Fibroblast of lung (primary cell): ENCODE results near the gene TPSG1. TPM values are rescaled to one million over a fixed set of nuclear protein-coding genes. Genes with fewer than 3 reads are reported as not detected.
A peak's percentile ranks its signal among the peaks of the same experiment; 100 is the strongest.
"Not testable (repeated sequence)": the region's sequence is repeated elsewhere in the genome, so short reads cannot be mapped to it uniquely, and the experiment has no call there.

Experiments
- DNase-seq, 2 donors: peaks; one replicate each; pipeline versions ENCODE4 v3.0.0 to v3.0.0-alpha.2; 2010; ENCODE audit warnings: low read depth in 2 of 2
- H2AFZ ChIP-seq: 2 replicates; pipeline ENCODE4 v1.5.1; 2012; ENCODE audit warnings: low read length, control low read depth, inconsistent platforms
- H3K27ac ChIP-seq: 2 replicates; pipeline ENCODE4 v1.5.1; 2011; ENCODE audit warnings: low read length, control low read depth; ENCODE audit not compliant: insufficient read depth
- H3K27me3 ChIP-seq: 2 replicates; pipeline ENCODE4 v1.5.1; 2011; ENCODE audit warnings: mild to moderate bottlenecking, low read length; ENCODE audit not compliant: control insufficient read depth, insufficient read depth
- H3K36me3 ChIP-seq: 2 replicates; pipeline ENCODE4 v1.5.1; 2011; ENCODE audit warnings: low read length; ENCODE audit not compliant: control insufficient read depth, insufficient read depth
- H3K4me1 ChIP-seq: 2 replicates; pipeline ENCODE4 v1.5.1; 2011; ENCODE audit warnings: low read length; ENCODE audit not compliant: control insufficient read depth, insufficient read depth; ENCODE audit errors: extremely low read depth
- H3K4me2 ChIP-seq: 2 replicates; pipeline ENCODE4 v1.5.1; 2011; ENCODE audit warnings: low read length, control low read depth; ENCODE audit not compliant: insufficient read depth; ENCODE audit errors: extremely low read depth
- H3K4me3 ChIP-seq, 4 experiments: fragments of 200-600 bp in 1 of 4; sonication (generic) in 1 of 4; replicated peaks in 1 of 4; 2 replicates each; pipeline ENCODE4 v1.5.1; 2011 to 2016; ENCODE audit warnings: low read length in 4 of 4, low read depth in 3 of 4, mild to moderate bottlenecking in 3 of 4, control low read depth in 2 of 4, inconsistent platforms in 1 of 4, mixed read lengths in 1 of 4; ENCODE audit not compliant: insufficient read depth in 1 of 4; ENCODE audit errors: control extremely low read depth in 1 of 4
- H3K79me2 ChIP-seq: 2 replicates; pipeline ENCODE4 v1.5.1; 2012; ENCODE audit warnings: mild to moderate bottlenecking, low read length, inconsistent platforms; ENCODE audit not compliant: control insufficient read depth, insufficient read depth
- H3K9ac ChIP-seq: 2 replicates; pipeline ENCODE4 v1.5.1; 2011; ENCODE audit warnings: mild to moderate bottlenecking, low read length, control low read depth; ENCODE audit not compliant: insufficient read depth
- H3K9me3 ChIP-seq: 2 replicates; pipeline ENCODE4 v1.5.1; 2012; ENCODE audit warnings: low read depth, low read length; ENCODE audit not compliant: control insufficient read depth, insufficient read depth
- H4K20me1 ChIP-seq: 2 replicates; pipeline ENCODE4 v1.5.1; 2011; ENCODE audit warnings: low read length; ENCODE audit not compliant: control insufficient read depth, insufficient read depth; ENCODE audit errors: extremely low read depth
- CTCF ChIP-seq, 2 donors: IDR thresholded peaks in 1 of 2; conservative IDR thresholded peaks in 1 of 2; 1 replicate in 1 of 2; 2 replicates in 1 of 2; pipeline ENCODE4 v1.5.1; 2011 to 2012; ENCODE audit warnings: low read length in 2 of 2, control low read depth in 1 of 2, inconsistent platforms in 1 of 2, low read depth in 1 of 2, mild to moderate bottlenecking in 1 of 2
- EZH2 ChIP-seq: IDR thresholded peaks from 2 replicates; pipeline ENCODE4 v1.5.1; 2012; ENCODE audit warnings: low read length, control low read depth, mild to moderate bottlenecking; ENCODE audit errors: missing control alignments
- polyA plus RNA-seq, 2 donors: library from polyadenylated mRNA; depleted of rRNA in 1 of 2; stranded (reverse) in 1 of 2; unstranded in 1 of 2; fragments of >200 nt; gene quantifications; 2 replicates each; pipeline ENCODE4 v1.2.1, GENCODE V29; 2011 to 2012; ENCODE audit warnings: missing spikeins in 1 of 2
- total RNA-seq: library from RNA; depleted of rRNA; stranded (reverse); fragments of >200 nt; gene quantifications from 2 replicates; pipeline ENCODE4 v1.2.1, GENCODE V29; 2014

TPSG1 gene
- total and polyA plus RNA-seq, 2 donors (not counting 1 experiment from before 2014, with no cell fraction given): not detected

GRCh38 chr16:1272453-1273198 lies 47.6 kb upstream of the TPSG1 start:
- Histone ChIP-seq H2AFZ (no peak overlapping the region), H3K4me1 (no peaks in the 10 kb centered on the region)

GRCh38 chr16:1271724-1272413 lies 46.8 kb upstream of the TPSG1 start:
- peak in 1 of 2 donors; percentile 7 for DNase-seq

More at GRCh38 chr16:1272453-1273198, 47.6 kb upstream of the TPSG1 start:
- Histone ChIP-seq H3K4me3 (no peak overlapping the region), H3K4me2 (no peak overlapping the region), H3K27me3 (no peaks in the 10 kb centered on the region), H3K9ac (no peak overlapping the region), H3K9me3 (no peaks in the 10 kb centered on the region), H4K20me1 (no peaks in the 10 kb centered on the region), H3K79me2 (no peaks in the 10 kb centered on the region), H3K27ac (no peak overlapping the region), H3K36me3 (no peaks in the 10 kb centered on the region)
- TF ChIP-seq CTCF (conservative IDR thresholded peaks at IDR 0.05 in 1 of 2, IDR thresholded peaks at IDR 0.05 in 1 of 2; ENCODE audit: low read depth in 1 of 2, low read length in 2 of 2) (no peak), EZH2 (no peak)
- no peak for DNase-seq

GRCh38 chr16:1271380-1271723 lies 46.3 kb upstream of the TPSG1 start:
- no peak overlapping the region for H2AFZ ChIP-seq
- DNase-seq: no peak
- no peak overlapping the region for H3K4me2 ChIP-seq
- H3K27ac ChIP-seq: no peak overlapping the region
- H3K9ac ChIP-seq: no peak overlapping the region
- no peak for TF ChIP-seq EZH2
- no peak for TF ChIP-seq CTCF (conservative IDR thresholded peaks at IDR 0.05 in 1 of 2, IDR thresholded peaks at IDR 0.05 in 1 of 2; ENCODE audit: low read depth in 1 of 2, low read length in 2 of 2)
- H3K4me3 ChIP-seq: no peak overlapping the region
- H3K9me3 ChIP-seq: no peaks in the 10 kb centered on the region
- H3K36me3 ChIP-seq: no peaks in the 10 kb centered on the region
- no peaks in the 10 kb centered on the region for H3K79me2 ChIP-seq
- no peaks in the 10 kb centered on the region for H3K4me1 ChIP-seq
- no peaks in the 10 kb centered on the region for H3K27me3 ChIP-seq
- H4K20me1 ChIP-seq: no peaks in the 10 kb centered on the region

More at GRCh38 chr16:1271724-1272413, 46.8 kb upstream of the TPSG1 start:
- H3K27me3 ChIP-seq, H3K4me2 ChIP-seq, H4K20me1 ChIP-seq, H3K36me3 ChIP-seq, H3K4me1 ChIP-seq, H3K9me3 ChIP-seq, H3K79me2 ChIP-seq, H2AFZ ChIP-seq, H3K9ac ChIP-seq, H3K27ac ChIP-seq, H3K4me3 ChIP-seq: not testable (repeated sequence)

DNA sequence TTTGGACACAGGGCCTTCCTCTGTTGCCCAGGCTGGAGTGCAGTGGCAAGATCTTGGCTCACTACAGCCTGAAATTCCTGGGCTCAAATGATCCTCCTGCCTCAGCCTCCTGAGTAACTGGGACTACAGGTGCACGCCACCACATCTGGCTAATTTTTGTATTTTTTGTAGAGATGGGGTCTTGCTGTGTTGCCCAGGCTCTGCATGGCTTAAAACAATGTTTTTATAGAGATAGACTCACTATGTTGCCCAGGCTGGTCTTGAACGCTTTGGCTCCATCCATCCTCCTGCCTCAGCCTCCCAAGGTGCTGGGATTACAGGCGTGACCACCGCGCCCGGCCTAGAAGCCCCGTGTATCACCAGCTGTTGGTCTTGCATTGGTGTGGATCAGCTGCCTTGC lies 44.4 kb upstream of the TPSG1 start:
- H3K4me2 ChIP-seq, H3K9ac ChIP-seq, H3K27me3 ChIP-seq, H3K4me3 ChIP-seq, DNase-seq, H3K36me3 ChIP-seq, H3K27ac ChIP-seq, H4K20me1 ChIP-seq, H3K9me3 ChIP-seq, H3K79me2 ChIP-seq, H3K4me1 ChIP-seq, H2AFZ ChIP-seq: not testable (repeated sequence)
